HS-27A (cell line): ENCODE data around the gene DNAJC18.

Experiments used
- DNase-seq: peaks from one replicate; pipeline ENCODE4 v3.0.0-alpha.2; 2012; ENCODE audit warnings: low read depth, missing footprints

The DNAJC18 gene

DNA sequence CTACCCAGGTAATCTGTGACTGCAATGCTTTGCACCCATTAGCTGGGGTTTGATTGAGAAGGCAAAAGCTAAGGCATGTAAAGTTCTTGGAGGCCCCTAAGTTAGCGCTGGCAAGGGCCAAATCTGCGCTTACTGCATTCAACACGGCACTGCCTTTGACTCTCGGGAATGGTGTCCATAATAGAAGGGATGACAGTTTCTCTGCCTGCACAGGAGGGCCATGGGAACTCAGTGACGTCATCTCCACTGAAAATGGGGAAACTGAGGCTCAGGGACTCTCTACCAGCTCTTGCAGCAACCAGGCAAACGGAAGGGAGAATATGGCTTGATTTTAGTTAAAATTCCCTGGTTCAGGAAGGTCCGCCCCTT is 35.9 kb downstream of the DNAJC18 start:
- DNase-seq, result no peak

DNA sequence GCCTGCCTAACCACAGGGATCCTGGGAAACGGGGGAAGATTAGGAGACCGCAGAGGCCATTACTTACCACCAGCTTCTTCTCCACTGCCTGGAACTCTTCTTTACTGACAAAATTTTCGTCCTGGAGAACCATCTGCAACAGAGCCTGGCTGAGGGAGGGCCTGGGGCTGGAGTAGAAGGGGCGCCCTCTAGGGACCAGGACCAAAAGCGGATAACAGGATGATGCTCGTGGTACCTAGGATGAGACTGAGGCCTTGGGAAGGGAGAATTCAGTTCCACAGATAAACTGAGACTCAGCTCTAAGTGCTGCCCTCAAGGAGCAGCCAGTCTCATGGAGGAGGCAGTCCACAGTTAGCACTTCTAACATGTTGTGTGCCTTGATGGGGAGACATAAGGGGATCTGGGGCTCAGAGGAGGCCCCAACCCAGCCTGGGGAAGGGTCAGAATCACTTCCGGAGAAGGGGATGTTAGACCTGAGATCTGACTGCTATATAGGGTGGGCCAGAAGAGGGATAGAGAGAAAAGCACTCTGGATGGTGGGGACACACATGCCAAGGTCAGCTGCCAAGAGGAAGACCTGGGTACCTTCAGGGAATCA is 36.7 kb downstream of the DNAJC18 start:
- DNase-seq, result no peak

DNA sequence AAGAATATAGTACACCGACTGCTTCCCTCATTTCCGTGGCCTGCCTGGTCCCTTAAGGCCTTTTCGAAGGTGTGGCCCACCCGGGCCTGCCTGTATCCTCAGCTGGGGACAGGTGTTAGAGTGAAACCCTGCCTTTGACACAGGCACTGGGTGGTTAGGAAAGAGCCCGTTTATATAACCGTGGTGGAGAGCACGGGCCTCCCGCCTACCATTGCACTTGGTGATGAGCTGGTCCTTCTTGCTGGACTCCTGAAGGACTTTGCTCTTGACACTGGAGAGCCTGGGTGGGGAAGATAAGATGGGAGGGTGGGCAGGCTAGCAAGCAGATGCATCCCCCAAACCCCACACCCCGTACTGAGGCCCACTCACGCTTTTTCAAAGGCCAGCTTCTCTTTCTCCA is 37.8 kb downstream of the DNAJC18 start:
- DNase-seq, result no peak

DNA sequence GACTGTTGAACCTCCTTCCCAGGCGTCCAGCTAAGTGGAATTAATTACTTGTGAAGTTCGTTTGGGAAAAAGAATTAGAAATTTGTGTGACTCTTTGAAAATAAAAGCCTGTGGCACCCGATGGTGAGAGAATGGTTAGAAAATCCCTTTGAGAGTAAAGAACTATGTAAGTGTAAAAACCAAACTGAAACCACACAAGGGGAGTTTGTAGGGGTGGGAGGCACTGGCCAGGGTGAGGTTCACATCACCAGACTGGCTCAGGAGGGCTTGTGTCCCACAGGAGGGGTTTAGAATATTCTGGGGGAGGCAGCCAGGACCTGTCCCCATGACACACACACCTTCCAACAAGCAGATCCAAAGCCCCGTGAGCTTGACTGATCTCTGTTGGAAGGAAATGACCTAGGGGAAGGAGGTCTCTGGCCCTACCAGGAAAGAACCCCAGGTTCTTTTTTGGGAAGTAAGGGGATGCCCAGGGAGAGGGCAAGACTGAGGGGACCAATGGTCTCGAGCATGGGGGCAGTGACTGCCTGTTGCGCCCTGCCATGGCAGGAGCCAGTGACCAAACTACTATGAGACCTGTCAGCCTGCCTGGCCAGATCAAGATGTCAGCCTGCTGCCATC is 39.7 kb downstream of the DNAJC18 start:
- DNase-seq, result no peak

DNA sequence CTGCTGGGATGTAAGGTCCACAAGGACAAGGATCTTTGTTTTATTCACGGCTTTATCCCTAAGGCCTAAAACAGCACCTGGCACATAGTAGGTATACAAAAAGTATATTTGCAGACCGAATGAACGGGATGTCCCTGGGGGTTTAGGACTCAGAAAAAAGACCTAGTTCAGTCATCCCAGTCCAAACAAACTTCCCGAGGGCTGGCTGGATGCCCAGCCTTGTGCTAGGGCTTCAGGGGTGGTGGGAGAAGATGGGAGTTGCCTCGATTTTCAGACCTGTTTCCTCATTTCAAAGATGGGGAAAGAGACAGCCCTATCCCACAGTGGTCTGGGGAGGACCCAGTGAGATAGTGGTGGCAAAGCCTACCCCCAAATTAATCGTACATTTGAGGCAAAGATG is 41.4 kb downstream of the DNAJC18 start:
- DNase-seq, result no peak

DNA sequence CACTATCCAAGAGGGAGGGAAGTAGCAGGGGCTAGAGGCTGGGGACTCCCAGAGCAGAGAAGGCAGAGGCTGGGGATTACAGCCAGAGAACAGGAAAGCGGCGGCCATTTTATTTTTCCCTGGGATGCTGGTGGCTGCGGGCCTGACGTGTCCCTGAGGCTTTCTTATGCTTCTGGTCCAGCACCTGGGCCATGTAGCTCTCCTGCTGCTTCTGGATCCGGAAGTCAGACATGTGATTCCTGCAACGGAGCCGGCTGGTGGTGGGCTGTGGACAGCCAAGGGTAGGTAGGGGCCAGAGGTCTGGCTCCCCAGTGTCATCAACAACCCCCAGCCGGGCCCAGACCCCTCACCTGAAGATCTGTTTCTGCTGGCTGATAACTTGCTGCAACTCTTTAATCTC is 42.6 kb downstream of the DNAJC18 start:
- DNase-seq, result no peak

DNA sequence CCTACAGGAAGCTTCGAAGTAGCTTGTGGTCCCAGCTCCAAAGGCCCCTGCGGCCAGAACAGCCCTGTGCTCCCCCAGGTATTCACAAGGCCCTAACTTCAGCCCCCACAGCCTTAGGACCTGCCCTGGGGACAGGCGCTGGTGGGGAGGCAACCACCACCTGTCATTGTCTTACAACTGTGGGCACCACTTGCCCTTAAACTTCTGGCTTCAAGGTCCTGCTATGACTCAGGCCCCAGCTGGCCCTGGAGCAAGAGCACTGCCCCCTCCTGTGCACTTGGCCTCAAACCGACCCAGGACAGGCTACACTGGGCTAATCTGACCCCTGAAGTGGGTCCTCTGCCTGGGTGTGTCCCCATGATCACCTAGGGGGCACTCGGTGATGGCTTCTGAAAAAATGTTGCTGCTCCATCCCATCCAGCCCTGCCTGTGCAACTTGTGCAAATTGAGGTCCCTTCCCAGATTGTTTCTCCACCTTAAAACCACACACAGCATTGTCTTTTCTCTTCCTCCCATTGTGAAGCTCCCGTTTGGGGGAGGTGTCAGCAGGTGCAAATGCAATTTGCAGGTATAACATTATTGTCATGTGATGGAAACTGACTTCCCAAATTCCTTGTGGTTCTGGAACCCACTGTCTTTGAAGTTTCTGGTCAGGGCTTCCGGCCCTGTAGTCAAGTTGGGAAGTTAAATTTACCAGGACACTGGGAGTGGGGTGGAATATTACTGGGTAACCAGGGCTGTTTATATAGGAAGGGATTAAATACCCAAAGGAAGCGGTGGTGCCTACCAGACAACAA is 43.3 kb downstream of the DNAJC18 start:
- DNase-seq, result no peak

DNA sequence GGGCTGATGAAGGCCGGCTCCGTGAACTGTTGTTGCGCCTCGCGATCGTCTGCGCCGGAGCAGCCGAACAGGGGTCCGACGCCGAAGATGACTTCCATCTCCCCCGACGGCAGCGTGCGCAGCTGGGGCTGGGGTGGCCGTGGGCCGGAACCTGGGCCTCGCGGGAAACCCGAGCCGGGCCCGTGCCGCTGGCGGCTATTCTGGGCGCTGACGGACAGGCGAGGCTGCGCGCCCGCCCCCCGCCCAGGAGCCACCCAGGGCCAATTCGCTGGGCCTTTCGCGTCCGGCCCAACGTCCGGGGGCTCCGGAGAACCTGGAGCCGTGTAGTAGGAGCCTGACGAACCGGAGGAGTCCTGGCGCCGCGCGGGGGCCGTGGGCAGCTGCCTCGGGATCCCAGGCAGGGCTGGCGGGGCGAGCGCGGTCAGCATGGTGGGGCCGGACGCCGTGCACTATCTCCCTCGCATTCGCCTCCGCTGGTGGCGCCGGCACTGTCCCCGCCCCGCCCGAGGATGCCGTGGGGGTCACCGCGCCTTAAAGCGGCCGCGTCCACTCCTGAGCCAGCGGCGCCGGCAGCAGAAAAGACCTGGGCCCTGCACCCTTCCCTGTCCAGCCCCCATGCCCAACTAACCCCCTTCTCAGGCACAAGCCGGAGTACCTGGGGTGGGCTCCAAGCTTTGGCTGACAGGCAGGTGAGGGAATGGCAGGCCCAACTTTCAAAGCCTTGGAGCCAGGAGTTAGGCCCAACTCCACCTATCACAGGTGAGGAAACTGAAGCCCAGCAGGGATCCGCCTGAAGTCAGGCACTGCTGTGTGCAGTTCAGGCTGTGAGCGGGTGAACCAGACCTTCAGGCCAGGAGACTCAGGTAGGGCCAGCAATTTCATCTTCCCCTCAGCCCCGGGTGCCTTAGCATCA is 44.4 kb downstream of the DNAJC18 start, which contains the start of gene PROB1:
PROB1 (minus strand) TSS at position 451 of the 913 bp plus-strand sequence; CDS start at position 428, 23 bp downstream.
- DNase-seq, result no peak

DNA sequence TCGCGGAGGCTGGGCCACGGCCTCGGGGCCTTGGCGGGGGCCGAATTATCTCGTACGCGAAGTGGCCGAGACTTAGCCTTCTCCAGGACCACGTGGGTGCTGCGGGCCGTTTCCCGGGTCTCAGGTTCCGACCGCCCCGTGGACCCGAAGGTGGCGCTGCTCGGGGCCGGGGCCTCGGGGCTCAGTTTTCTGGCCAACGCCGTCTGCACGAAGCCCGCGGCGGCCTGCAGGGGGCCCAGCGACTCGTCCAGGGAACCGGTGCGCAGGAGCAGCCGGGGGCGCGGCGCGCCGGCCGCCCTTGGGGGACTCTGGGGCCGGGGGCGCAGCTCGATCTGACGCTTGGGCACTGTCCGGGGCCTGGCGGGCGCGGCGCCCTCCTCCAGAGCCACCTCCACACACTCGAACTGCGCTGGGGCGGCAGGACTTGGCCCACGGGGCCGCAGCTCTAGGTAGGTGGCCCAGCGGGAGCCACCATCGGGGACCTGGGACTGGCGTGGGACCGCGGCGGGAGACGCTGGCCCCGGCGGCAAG is 45.1 kb downstream of the DNAJC18 start:
- DNase-seq, result peak; percentile 29

DNA sequence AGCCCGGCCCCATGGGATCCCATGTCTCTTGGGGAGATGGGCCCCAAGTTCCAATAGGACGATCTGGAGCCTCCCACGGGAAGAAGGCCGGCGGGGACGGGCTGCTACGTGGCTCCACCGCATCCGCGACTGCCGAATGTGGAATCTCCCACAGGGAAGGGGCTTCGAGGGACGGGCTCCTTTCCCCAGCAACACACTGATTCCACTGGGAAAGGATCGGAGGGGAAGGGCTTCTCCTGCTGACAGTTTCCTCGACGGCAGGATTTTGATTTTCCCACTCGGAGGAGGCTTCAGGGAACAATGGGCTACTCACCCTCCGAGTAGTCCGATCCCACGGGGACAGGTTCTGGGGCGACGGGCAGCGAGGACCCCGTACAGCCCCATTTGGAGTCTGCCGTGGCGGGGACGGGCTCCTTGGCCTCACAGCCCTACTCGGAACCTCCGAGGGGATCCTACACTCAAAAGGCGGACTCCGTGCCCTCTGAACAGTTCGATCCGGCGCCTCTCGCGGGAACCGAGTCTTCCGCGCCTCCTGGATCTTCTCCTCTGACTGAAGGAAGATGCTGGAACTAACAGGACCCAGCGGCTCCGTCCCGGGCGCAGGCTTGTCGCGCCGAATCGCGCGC is 45.7 kb downstream of the DNAJC18 start:
- DNase-seq, result no peak

DNA sequence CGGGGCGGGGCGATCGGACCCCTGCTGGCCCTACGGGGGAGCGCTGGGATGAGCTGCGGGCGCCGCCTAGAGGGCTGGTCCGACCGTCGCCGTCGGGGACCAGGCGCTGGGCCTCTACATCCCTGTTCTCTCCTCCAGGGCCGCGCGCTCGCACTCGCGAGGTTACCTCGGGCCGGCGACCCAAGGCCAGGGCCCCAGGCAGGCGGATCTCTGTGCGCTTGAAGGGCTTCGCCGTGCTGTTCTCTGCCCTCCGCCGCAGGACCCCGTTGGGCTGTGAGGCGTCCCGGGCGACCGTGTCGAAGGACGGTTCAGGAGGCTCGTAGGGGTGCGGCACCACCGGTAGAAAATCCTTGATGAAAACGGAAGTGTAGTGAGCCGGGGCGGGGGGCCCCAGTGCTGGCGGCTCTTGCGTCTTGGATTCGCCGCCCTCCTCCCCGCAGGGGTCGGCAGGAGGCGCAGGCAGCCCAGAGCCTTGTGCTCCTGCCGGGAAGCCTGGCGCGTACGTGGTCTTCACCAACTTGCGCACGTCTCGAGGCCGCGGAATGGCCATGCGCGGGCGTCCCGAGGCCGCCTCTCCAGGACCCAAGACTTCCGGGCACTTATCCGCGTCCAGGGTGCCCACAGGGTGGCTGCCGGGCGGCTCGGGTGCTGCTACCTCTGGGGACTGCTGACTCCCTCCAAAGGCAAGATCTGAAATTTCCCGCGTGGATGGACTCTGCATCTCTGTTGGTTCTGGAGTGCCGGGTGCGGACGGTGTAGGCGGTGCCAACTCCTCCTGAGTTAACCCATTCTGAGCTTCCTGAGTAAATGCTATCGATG is 46.4 kb downstream of the DNAJC18 start:
- no peak for DNase-seq

DNA sequence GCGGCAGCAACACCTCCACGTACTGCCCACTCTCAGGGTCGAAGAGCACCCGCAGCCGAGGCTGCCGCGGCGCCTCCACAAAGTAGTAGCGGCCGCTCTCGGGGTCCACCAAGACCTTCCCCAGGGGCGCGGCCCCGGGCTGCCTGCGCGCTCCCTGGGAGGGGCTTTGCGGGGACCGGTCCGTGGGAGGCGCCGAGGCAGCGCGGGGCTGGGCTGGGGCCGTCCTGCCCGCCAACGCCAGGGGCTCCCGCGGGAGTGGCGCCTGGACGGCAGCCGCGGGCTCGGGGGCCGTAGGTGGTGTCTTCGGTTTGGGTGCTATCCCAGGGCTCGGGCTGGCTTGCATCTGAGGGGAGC is 47.0 kb downstream of the DNAJC18 start:
- no peak for DNase-seq

DNA sequence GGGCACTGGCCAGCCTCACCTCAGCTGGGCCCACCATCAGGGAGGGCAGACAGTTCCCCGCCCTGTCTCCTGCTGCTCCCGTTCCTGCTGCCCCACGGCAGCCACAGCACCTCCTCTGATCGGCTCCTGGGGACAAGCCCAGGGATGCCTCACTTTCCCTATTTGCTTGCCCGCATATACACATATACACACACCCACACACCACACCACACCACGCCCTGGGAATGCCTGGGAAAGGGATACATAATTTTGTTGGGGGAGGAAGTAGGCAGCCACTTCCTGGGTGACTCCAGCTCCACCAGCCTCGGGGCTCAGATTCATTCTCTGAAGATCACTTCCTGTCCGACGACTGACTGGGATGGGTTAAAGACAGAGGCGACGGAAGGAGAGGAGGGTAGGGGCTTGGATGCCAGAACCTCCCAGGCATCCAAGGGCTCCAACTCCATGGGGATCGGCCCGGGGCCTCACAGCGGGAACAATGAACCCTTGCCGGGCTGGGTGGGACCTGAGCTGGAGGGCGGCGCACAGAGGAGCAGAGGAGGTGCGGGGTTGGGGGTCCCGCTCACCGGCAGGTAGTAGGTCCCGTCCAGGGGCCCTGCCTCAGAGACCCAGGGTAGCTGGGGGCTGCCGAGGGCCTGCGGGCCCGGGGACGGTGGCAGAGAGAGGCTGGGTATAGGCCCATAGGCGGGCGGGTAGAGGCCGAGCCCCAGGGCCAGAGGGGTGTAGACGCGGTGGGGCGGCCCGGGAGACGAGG is 47.6 kb downstream of the DNAJC18 start:
- no peak for DNase-seq

DNA sequence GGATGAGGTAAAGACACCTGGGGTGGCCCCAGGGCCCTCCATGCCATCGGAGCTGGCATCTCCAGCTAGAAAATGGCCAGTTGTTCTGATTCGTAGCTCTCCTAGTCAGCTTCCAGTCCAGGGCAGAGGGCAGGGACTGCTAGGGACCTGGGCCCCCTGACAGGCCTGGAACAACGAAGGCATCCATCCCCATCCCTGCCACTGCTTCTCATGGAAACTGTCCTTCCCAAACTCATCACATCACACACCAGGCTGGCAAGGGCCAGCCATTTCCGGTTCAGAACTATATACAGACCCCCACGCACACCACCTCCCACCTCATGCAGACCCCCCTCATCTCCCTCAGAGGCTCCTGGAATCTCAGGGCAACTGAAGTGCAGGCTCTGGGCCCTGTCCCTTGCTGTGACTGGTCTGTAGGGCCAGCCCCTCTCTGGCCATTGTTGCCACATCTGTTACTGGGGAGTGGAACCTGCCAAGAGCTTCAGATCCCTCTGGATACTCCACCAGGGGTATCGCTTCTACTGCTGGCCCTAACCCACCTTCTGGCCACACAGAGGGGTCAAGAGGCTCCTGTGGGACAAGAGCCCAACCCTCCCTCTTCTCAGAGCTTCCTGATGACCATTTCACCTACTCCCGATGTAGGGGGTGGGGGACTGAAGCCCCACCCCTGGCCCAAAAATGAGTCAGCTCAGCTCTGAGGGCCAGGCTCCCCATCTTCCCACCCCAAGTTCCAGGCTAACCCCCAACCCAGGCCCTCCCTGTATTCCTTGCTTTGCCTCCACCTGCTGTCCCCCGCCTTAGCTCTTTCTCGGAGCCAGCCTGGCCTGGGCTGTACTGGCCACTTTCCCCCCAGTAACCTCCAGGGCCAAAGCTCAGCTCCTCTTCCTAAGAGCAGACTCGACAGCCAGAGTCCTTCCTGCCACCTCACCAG is 48.4 kb downstream of the DNAJC18 start:
- no peak for DNase-seq

DNA sequence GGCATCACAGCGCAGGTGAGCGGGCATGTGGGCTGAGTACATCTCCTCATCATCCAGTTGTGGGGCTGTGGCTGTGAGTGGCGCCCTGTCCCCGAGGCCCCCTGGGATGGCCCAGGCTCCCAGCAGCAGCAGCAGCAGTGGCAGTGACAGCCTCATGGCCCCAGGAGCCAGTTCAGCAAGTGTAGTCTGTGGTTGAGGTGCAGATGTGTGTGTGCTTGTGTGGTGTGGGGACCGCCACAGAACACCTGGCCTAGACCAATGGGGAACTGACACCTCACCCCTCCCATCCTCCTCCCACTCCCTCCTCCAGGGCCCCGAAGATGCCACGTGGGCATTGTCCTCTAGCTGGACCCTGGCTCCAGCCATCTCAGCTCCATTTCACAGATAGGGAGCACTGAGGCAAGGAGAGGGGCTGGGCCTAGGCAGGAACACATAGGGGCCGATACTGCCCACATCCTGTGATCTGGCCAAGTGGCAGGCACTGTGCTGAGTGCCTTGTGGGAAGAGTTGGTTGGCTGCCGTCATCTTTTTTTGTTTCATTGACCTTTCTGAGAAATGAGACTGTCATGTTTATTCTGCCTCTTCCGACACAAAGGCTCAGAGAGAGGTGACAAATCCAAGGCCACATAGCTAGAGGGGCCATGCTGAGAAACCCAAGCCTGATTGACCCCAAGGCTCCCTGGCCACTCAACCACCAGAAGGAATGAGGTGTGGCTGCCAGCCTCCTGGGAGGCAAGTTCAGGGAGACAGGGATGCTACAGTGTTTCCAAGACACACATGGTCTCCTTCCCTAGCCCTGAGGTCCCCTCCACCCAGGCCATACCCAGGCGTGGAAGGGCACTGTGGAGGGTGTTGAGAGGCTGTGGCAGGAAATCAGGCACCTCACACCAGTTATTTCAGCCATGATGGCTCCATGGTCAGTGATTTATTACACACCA is 49.4 kb downstream of the DNAJC18 start, which contains the start of gene MZB1:
MZB1 (minus strand) TSS at position 213 of the 938 bp plus-strand sequence; CDS start at position 156, 57 bp downstream.
- no peak for DNase-seq

DNA sequence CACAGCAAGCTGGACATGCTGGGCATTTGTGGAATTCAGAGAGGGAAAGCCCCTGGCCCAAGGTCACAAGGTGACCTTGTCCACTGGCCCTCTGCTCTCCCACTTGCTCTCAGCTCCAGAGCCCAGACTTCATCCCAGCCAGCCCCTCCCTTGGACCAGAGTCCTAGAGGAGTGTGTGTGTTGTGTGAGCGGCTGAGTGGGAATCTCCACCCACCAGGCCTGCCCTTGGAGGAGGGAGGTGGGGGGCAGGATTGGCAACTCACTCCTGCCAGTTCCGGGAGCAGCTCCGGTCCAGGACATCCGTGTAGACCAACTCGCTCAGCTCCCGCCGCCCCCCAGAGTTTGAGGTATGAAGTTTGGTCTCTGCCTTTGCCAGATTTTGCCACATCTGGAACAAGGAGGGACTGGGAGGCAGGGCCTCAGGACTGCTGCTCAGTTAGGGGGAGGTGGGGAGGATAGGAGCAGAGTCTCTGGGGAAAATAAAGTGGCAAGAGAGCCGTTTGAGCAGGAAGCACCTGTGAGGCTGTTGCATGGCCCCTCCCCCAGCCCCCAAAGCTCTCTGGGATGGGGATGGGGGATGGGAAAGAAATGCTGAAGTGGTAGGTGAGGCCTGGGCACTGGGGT is 51.0 kb downstream of the DNAJC18 start:
- no peak for DNase-seq

DNA sequence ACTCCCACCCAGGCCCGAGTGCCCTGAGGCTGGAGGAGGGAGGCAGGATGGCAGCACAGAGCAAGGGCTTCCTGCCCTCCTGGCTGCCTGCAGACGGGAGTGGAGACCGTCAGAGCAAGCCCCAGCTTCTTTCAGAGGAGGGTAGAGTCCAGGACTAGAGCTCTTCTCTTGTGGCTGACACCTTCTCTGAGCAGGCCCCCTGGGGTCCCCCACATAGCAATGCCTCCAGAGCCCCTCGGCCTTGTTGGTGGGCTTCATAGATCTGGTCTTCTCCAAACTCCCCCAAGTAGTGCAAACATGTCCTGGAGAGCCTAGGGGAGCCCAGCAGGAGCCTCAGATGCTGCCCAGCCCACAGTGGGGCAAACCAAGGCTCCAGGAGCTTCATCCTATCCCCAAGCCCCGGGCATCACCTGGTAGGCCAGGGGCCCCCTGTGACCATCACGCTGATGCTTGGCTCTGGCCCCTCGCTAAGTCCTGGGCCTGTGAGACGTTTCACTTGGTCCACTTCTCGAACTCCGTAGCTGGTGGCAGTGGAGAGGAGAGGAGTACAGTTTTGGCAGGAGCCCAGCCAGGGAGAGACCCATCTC is 51.6 kb downstream of the DNAJC18 start:
- no peak for DNase-seq
